ENCODE measurements around the gene USP31.

USP31 gene

GRCh38 chr16:23149267-23149992, at the start of gene USP31:
Gene USP31, minus strand, starts transcription at chr16:23149452. Its CDS starts 182 bp downstream, at chr16:23149270.
- peak; percentile 76 to 84 for DNase-seq (ENCODE audit: low read depth in 1 of 2, low spot score in 1 of 2)

DNA sequence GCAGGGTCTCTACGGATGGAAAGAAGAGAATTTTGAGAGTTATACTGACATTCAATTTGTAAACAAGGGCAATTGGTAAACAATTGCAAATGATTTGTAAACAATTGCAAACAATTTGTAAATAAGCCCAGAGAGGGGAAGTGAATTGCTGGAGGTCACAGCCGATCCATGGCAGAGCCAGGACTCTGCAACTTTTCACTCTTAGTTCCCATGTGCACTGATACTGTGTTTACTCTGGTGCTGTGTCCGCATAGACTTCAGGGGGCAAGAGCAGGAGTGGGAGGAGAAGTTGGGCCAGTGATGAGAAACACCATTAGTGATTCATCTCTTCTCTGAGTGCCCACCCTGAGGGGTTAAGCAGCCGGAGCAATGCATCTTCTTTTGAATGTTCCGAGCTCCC, 47.3 kb upstream of the USP31 start:
- DNase-seq (ENCODE audit: low read depth in 1 of 2, low spot score in 1 of 2) = no peak

- DNase-seq (ENCODE audit: low read depth in 1 of 2, low spot score in 1 of 2) = no peak
Measured at GRCh38 chr16:23195366-23195978, 46.2 kb upstream of the USP31 start.

GRCh38 chr16:23194497-23195221, 45.4 kb upstream of the USP31 start:
- no peak for DNase-seq (ENCODE audit: low read depth in 1 of 2, low spot score in 1 of 2)

GRCh38 chr16:23188911-23189310, 39.7 kb upstream of the USP31 start:
- no peak for DNase-seq (ENCODE audit: low read depth in 1 of 2, low spot score in 1 of 2)

GRCh38 chr16:23187341-23187740, 38.1 kb upstream of the USP31 start:
- no peak for DNase-seq (ENCODE audit: low read depth in 1 of 2, low spot score in 1 of 2)

GRCh38 chr16:23186171-23186570, 36.9 kb upstream of the USP31 start:
- no peak for DNase-seq (ENCODE audit: low read depth in 1 of 2, low spot score in 1 of 2)

DNA sequence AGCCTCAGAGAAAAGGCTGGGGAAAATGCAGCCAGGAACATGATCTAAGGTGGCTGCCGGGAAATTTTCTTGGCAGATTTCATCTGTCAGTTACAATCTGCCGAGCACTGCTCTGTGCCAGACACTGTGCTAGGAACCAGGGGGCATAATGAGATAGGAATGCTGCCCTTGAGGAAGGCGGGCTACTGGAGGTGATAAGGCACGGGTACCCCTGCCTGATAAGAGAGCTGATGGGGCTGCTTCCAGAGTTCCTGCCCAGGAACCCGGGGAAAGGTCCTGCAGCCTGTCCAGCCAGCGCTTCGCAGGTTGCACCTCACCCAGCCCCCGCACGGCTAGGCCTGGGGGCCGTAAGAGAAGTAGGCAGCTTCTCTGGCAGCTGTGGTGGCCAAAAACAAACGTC, 36.4 kb upstream of the USP31 start:
- DNase-seq (ENCODE audit: low read depth in 1 of 2, low spot score in 1 of 2) = no peak

DNA sequence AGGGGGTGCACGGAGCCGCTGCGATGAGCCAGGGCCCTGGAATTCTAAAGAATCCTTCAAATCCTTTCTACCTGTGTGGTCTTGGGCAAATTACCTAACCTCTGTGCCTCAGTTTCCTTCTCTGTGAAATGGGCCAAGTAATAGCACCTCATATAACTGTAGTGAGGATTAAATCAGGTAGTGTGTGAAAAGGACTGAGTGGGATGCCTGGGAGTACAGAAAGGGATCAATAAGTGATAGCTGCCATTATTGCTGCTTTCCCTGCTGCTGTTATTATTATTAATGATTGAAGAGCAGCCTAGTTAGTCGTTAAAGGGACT, 34.3 kb upstream of the USP31 start:
- no peak for DNase-seq (ENCODE audit: low read depth in 1 of 2, low spot score in 1 of 2)

DNA sequence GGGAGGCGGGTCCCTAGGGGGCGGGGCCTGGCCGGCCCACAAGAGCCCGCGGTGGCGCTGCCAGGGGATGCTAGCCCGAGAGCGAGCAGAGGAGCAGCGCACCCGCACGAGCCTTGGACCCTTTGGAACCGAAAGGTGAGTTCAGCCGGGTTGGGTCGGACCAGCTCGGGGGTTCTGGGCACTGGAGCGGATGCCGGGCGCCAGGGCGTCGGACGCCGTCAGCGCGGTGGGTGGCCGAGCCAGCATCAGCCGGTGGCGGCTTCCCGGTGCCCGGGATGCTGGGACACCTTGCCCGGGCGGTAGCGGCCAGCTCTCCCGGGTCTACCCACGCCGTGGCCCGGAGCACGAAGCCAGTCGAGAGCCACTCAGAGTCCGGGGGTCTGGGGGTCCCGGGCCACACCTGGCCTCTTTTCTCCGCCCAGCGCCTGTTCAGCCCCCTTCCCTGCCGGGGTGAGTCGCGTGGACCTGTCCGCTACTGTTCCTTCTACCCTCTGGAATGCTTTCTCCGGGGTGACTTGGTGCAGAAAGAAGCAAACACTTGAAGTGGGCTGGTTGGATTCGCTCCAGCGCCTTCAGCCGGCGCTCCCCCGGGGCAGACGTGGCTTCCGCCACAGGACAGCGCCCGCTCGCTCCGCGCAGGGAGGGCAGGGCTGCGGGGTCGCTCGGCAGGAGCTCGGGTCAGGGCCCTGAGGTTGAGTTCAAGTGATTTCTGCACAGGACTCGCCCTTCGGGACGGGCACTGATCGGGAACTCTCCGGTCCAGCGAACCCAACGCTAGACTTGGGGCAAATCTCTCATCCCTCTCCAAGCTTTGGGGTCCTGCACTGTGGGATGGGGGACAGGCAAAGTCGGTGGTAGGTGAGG, 33.7 kb upstream of the USP31 start, which contains the start of gene SCNN1G:
SCNN1G (plus strand) TSS at position 67 of the 864 bp plus-strand sequence. CDS start 3,527 bp downstream, outside the sequence.
- DNase-seq (ENCODE audit: low read depth in 1 of 2, low spot score in 1 of 2) = no peak

GRCh38 chr16:23182206-23182678, 33.0 kb upstream of the USP31 start:
- peak; percentile 24 to 63 for DNase-seq (ENCODE audit: low read depth in 1 of 2, low spot score in 1 of 2)

DNA sequence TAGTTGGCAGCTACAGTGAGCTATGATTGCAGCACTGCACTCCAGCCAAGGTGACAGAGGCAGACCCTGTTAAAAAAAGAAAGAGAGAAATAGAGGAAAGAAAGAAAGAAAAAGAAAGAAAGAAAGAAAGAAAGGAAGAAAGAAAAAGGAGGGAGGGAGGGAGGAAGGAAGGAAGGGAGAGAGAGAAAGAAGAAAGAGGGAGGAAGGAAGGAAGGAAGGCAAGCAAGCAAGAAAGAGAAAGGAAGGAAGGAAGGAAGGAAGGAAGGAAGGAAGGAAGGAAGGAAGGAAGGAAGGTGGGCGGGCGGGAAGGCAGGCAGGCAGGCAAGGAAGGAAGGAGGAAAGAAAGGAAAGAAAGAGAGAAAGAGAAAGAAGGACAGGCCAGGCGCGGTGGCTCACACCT, 32.3 kb upstream of the USP31 start:
- DNase-seq (ENCODE audit: low read depth in 1 of 2, low spot score in 1 of 2) = no peak

- DNase-seq (ENCODE audit: low read depth in 1 of 2, low spot score in 1 of 2) = no peak
Measured at GRCh38 chr16:23175651-23176050, 26.4 kb upstream of the USP31 start.

- no peak for DNase-seq (ENCODE audit: low read depth in 1 of 2, low spot score in 1 of 2)
Measured at GRCh38 chr16:23174622-23175021, 25.4 kb upstream of the USP31 start.

- no peak for DNase-seq (ENCODE audit: low read depth in 1 of 2, low spot score in 1 of 2)
Measured at GRCh38 chr16:23172994-23173393, 23.7 kb upstream of the USP31 start.

GRCh38 chr16:23172583-23172982, 23.3 kb upstream of the USP31 start:
- no peak for DNase-seq (ENCODE audit: low read depth in 1 of 2, low spot score in 1 of 2)

DNA sequence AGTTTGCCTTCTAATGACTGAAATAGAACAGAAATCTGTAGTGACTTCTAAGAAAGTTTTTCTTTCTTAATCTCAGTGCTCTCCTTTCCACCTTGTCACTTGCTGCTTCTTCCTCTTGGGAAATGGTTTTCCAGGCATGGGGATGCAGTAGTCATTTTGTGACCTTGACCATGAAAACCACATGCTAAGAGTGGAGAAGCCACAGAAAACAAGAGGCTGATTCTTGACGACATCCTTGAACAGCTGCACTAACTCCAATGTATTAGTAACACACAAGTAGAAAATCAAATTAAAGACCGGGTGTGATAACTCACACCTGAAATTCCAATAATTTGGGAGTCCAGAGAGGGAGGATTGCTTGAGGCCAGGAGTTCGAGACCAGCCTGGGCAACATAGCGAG, 15.5 kb upstream of the USP31 start:
- DNase-seq (ENCODE audit: low read depth in 1 of 2, low spot score in 1 of 2) = no peak

GRCh38 chr16:23163921-23164320, 14.7 kb upstream of the USP31 start:
- no peak for DNase-seq (ENCODE audit: low read depth in 1 of 2, low spot score in 1 of 2)

DNA sequence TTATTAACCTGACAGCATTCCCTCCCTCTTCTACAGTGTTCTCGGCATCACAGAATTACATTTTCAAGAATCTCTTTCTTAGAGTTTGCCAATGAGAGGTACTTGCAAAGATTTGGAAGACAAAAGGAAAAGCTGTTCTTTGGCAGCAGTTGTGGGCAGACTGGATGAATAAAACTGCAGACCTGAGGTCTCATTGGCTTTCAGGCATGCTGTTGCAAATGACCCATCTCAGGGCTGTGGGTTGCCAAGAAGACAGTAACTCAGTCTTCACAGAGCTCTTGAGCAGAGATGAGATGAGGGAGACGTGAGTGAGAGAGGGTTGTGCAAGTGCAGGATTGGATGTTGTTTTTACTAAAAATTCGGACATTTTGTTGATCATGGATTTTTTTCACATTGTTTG, 11.3 kb upstream of the USP31 start:
- no peak for DNase-seq (ENCODE audit: low read depth in 1 of 2, low spot score in 1 of 2)

DNA sequence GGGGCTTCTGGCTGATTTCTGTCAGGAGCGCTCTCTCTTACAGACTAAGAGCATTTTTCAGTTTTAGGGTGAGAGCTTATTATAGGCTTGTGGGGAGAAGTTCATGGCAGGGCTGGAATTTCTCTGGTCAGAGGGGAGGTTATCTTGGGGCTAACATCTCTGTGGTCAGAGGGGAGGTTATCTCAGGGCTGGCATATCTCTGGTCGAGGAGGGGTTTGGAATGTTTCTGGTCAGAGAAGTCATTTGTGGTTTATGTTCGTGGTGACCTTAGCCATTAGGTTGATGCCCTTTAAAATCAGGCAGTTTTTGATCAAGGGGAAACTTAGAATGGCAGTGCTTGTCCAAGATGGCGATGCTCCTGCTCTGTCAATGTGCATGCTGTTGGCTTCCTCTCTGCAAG, 10.8 kb upstream of the USP31 start:
- no peak for DNase-seq (ENCODE audit: low read depth in 1 of 2, low spot score in 1 of 2)

- no peak for DNase-seq (ENCODE audit: low read depth in 1 of 2, low spot score in 1 of 2)
Measured at GRCh38 chr16:23158114-23158513, 8.9 kb upstream of the USP31 start.

Data from stimulated activated CD4-positive, alpha-beta T cell treated with anti-CD3 and anti-CD28 coated beads, Interleukin-15, amount 100 ng/mL, for 1 hour (primary cell).